ENCODE data around the gene FAM204A. TPM values are rescaled to one million over a fixed set of nuclear protein-coding genes. Genes with fewer than 3 reads are reported as not detected.

FAM204A gene
- polyA plus RNA-seq, 1 donor: 88.1 TPM

DNA sequence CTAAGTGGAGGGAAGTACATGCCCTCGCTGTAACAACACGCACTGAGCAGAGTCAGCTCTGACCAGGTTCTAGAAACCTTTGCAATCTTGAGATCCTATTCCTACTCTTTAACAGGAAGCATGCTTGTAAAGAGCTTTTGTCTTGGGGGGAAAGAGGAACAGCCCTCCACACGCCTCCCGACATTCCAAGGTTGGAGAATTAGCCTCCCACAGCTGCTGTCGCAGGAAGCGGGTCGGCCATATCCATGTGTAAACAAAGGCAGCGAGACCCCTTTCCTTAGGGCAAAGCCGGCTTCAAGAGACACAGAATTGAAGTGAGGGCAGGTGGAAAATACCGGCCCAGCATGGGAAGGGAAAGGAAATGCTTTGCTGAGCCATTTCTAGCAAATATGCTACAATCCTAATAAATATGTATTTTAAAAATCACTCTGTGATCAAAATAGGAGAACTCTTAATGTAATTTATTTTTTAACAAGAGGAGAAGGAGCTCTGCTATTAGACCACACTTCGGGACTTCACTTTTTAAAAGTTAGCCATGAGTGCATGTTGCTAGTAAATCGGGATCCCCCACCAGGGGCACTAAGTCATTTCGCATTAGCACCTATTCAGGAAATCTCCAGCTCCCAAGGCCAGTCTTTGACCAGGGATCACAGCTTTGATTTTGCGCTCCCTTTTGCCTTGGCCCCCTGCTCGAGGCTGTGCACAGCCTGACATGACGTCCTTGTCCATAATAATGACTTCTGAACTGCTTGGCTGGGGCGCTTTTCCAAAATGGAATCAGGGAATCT is 55.9 kb downstream of the FAM204A start:
- no peak for DNase-seq

DNA sequence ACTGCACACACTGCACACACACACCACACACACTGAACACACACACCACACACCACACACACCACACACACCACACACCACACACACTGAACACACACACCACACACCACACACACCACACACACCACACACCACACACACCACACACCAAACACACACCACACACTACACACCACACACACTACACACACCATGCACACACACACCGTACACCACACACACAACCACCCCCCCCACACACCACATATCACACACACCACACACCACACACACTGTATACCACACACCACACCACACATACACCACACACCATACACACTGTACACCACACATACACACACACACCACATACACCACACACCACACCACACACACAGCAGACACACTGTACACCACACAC is 59.5 kb downstream of the FAM204A start:
- no peak for DNase-seq

DNA sequence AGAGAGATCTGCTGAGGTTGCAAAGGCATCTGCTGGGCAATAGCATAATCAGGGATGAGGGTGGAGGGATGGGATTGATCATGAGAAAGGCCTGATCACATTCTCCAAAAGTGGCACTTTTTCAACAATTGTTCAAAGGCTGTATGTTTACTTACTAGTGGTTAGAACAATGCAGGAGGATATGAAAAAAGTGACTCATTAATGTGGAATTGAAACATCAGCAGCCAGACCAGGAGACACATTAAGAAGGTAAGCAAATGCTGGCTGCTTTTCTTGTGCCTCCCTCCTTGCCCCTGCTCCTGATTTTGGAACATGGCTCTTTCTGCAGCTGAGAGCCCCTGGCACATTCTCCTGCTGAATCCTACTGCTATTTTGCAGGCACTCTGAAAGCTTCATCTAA is 63.5 kb downstream of the FAM204A start:
- no peak for DNase-seq

DNA sequence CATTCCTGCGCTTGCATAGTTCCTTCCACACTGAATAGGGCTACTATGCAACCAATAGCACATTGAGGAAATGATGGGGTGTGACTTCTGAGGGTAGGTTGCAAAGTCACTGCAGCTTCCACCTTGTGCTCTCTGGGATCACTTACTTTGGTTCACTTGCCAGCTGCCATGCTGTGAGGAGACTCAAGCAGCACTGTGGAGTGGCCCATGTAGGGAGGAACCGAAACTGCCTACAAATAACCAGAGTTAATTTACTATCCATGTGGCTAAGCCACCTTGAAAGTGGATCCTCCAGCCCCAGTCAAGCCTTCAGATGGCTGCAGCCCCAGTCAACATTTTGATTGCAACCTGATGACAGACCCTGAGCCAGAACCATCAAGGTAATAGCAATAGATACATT is 64.3 kb downstream of the FAM204A start:
- DNase-seq: no peak

DNA sequence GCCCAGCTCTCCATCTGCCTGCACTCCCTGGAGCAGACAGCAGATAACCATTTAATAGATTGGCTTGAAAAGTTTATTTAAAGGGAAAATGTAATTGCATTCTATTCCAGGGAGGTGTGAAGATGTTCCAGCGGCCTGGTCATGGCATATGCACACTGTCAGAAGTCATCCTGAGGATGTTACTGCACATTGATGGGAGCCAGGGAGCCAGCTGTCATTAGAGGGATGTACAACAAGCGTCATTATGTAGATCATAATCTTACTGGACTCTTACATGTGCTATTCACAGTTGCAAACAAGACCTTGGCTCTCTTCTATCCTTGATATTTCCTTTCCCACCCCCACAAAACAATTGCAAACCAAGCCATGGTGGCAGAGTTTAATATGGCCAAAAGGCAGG is 65.4 kb downstream of the FAM204A start:
- no peak for DNase-seq

DNA sequence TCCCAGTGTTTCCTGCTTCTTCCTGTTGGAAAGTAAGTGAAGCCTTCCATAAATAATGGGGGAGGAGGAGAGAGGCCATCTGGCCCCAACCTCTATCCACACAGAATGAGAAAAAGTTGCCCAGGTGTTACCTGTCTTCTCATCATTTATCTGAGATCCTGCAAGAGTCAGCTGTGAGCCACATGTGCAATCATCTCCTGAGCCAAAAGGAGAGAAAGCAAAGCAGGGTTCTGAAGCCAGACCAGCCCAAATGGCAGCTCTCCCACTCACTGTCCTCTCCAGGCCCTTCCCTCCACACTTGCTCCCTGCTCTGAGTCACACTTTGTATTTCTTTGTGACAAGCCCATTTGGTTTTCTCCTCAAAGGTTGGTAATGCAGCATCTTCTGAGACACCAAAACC is 65.9 kb downstream of the FAM204A start:
- DNase-seq: no peak

DNA sequence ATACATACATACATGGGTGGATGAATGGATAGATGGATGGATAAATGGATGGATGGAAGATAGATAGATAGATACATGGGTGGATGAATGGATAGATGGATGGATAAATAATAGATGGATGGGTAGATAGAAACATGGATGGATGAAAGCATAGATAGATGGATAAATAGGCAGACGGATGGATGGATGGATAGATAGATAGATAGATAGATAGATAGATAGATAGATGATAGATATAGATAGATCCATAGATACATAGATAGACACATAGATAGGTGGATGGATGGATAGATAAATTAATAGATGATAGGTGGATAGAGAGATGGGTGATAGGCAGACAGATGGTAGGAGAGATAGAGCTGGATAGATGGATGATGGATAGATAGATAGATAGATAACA is 68.5 kb downstream of the FAM204A start:
- no peak for DNase-seq

DNA sequence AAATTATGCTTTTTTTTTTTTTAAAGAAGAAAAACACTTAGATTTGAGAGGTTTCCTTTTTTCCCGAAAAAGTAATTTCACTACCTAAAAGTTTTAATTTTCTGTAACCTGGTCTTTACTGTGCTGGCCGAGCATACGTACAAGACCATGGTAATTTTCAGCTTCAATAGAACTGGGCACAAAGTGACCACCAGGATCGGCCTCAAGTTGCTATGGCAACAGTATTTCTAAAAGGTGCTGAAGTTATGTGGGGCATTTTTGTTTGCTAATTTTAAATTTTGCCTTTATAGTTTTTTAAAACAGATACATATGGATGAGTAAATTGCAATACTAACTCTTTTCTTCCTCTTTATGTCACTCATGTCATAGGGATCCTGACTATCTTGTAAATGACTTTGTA is 69.4 kb downstream of the FAM204A start:
- no peak for DNase-seq

DNA sequence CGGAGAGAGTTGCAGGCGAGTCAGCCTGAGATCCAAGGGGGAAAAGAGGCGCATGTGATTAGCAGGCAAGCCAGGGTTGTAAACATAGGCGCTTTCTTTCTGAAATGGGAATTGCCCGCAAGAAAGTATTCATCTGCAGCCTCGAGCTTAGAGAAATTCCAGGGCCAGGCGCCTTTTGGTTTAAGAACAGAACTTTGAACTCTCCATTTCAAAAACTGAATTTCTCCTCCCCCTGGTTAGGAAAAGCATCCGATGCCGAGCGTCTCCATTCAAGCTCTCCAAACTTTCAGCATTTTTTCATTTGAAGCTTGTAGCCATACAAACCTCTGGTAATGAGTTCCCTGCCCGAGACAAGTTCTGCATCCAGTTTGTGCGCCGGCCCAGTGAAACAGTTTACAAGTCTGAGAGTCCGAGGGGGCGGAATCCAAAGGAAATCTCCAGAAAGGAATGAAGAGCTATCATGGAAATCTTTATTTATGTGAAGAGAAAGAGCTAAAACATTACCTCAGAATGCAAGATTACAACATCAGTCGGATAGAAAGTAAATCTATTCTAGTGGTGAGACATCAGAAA is 69.9 kb downstream of the FAM204A start:
- DNase-seq: peak; percentile 21

DNA sequence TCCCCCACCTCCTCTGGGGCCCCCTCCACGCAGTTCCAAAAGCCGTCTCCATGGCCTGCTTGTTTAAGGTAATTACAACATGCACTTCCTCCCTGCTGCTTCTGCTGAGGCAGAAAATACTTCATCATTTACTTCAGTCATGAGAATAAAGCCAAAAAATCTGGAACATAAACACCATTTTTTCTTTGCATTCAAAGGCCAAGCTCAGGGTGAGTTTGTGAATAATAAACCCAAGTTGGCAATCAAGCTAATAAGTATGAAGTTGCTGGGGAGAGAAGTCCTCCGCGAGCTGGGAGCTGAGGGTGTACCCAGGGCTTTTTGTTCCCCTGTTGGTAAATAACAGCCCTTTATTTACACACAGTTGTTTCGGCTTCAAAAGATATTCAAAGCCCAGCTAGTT is 70.5 kb downstream of the FAM204A start:
- DNase-seq: no peak

DNA sequence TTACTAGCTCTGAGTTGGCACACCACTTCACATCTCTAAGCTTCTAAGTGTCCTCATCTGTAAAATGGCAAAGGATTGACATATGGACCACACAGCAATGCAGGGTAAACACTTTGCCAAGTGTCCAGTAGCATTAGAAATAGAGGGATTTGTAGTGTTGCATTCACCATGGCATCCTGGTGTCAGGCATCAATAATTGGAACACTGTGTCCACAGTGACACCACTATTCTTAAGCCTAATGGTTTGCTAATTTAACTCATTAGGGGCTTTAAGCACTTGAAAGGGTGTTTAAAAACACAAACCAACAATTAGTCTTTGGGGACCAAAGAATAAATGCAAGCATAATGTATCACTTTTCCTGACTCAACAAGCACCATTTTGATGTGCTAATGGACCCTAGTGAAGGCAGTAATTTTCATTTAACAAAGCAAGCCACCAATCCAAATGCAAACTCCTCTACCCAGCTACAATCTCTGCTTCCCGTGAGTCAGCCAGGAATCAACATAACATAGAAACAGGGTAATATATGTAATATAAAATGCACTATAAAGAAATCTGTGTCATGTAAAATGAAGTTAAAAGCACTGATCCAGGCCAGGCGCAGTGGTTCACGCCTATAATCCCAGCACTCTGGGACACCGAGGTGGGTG is 75.9 kb downstream of the FAM204A start:
- DNase-seq: no peak

DNA sequence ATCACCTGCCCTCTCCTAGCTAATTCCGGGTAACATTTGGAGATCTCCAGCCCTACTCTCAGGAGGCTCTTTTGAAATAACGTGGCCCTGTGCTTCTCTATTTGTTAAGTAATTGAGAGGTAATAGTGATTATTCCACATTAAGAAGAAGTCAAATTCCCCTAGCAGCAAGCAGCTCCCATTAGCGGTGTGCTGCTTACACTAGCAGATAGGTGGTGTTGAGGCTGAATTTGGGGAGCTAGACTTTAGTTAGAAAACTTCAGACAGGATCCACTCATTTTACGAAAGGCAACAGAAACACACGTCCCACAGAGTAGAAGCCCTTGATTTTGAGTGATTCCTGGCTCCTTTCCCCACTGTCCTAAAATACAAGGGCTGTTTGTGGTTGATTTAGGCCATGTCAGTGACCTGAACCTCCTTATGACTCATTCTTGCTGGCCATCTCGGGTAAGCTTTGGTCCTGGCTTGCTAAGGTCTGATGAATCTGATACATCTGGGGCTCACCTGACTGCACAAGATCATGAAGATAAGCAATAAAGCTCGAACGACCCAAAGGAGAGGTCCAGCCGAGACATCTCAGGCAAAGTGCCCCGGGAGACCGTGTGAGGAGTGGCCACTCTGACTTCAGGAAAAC is 77.2 kb downstream of the FAM204A start:
- DNase-seq: no peak

DNA sequence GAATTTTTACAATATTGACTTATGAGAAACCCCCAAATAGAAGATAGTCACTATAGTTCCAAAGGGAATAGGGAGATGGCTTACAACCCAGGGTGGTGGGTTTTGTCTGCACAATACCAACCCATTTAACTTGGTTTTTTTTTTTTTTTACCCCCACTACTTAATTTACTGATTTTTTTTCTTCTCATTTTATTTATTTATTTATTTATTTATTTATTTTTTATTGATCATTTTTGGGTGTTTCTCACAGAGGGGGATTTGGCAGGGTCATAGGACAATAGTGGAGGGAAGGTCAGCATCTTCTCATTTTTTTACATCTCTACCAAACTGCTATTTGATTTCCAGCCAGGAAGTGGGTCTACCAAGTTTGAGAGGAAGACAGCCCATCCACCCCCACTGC is 77.9 kb downstream of the FAM204A start:
- no peak for DNase-seq

DNA sequence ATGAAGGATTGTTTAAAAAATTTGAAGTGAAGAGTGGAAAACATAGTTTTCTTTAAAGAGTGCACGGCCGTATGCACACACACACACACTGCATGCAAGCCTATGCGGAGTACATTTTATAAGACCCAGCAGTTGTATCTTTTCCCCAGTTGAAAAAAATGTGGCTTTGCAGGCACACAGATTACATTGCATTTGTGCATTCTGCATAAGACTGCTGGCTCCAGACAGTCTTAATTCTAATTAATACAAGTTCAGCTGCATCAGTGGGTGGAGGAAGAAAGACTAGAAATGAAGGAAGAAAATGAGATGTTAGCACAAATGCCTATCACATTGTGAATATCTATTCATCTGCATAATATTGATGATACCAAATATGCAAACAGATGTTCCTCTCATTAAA is 79.6 kb downstream of the FAM204A start:
- DNase-seq: no peak

DNA sequence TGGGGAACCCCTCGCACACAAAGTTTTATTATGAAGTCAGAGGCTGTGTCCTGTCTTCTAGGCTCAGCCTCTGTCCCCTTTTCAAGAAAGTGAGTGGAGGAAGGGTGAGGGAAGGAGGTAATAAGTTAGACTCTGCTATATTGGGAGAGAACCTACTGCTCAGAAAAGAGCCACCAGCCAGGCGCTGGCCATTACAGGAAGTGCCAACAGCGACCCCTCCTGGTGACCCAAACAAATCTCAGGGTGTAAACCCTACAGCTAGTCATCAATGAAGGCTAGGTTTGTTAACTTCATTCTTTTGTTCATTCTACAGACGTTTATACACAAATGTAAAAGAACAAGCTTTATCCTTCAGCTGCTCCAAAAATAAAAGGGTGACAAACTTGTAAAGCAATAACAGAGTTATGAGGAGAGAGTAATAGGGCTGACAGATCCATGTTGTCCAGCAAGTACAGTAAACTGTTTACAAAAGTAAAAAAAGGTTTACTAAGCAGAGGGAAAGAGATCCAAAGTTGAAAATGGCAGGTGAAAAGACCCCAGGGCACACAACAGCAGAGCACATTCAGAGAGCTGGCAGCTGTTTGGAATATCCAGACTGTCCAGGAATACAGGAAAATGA is 82.7 kb downstream of the FAM204A start:
- no peak for DNase-seq

DNA sequence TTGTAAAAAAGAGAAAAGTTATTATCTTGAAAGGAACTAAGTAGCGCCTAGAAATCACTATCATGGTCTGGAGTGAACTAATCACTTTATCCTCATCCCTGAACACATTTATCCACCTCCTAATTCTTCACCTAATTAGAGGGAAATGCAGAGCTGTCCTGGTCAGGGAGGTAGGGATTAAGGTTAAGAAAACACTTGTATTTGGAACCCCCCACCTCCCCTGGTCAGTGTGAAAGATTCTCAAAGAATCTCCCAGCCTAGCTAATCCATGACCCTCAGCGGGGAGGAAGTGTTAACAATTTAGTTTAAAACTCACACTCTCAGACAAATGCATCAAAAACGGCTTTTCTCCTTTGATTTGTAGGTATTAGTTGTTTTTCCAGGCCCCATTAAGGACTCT is 83.8 kb downstream of the FAM204A start:
- DNase-seq: no peak

DNA sequence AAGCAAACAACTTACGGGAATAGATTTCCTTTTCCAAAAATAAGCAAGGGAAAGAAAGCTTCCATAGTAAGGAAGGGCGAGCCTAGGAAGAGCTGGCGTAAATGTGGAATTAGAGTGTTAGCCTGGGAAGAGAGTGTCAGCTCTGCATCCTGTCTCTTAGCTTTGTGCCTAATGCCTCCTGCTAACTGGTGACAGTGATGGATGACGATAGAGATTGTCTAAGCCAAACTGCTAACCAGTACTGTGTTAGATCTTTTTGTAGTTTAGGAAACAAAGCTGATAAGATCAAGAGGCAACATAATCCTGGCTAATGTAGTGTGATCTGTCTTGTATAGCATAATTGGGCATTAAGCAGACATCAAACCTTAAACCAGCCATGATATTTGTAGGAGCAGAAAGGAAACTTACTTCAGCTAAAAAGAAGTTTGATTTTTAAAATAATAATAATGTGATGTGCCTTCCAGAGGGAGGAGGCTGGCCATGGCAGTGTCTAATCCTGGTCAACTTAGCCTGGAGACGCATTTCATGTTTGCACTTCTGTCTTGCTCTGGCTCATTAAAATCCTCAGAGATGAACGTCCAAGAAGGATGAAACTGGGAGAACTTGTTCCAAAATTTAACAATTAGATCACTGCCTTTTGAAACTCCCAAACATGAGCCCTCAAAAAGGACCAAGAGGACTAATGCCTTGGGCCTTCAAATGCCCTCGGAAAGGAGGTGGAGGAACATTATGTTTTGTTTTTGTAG is 85.1 kb downstream of the FAM204A start:
- no peak for DNase-seq

DNA sequence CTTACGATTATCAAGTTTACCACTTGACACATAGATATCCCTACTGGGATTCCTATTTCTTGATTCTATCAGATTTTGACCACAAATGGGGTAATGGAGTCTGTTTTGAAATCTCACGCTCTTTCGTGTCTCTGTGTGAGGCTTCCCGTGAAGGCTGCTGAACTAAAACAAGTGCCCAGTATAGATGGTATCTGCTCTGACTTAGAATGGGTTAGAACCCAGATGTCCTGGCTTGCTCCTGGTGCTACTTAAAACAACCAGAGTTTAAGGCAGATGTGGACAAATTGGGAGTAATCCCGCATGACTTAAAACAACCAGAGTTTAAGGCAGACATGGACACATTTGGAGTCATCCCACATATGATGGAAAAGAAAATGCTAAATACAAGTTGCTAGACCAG is 85.9 kb downstream of the FAM204A start:
- DNase-seq: no peak

DNA sequence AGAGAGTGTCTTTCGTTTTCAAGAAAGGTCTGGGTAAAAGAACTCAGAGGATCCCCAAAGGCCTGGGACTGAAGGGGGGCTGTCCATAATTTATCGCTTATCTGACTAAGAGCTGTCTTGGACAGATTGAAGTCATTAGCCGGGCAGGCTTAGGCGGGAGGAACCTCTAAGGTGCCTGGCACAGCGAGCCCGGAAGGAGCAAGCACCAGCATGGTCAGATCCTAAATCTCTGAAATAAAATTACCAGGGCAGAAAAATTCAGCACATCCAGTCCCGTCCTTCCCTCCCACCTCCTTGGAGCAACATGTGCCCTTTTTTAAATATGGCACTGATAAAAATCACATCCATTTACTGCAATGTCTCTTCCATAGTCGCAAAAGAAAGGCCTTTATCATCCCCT is 86.8 kb downstream of the FAM204A start:
- DNase-seq: no peak

DNA sequence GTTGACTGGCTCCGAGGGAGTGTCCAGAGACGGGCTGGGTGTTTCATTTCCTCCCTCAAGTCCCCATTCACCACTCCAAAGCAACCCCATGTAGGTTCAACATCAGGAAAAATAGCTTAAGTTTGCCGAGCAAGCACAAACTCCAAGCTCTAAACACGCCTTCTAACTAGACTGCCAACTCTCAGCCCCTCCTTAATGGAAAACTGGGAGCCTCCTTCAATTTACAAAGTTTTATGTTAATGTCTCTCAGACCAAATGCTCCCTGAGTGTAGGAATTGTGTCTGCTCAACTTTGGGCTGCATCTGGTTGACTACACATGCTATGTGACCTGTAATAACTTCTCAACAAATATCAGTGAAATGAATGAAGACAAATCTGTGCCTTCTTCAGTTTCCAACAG is 87.5 kb downstream of the FAM204A start:
- no peak for DNase-seq

DNA sequence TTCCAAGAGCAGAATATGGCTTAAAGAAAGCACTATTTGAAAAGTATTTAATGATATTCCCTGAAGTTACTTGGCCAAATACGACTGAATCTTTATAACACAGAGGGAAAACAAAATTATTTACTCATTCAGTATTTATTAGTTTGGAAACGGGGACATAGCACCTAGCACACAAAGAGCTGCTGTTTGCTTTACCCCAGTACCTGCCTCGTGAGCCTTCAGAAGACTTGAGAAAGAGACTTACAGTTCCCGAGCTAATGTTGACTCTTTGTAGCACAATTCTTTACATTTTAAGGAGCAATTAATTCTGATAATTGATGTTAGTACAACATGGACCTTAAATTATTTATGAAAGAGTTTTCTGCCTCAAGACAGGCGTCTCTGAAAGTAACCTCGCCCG is 88.7 kb downstream of the FAM204A start:
- no peak for DNase-seq

DNA sequence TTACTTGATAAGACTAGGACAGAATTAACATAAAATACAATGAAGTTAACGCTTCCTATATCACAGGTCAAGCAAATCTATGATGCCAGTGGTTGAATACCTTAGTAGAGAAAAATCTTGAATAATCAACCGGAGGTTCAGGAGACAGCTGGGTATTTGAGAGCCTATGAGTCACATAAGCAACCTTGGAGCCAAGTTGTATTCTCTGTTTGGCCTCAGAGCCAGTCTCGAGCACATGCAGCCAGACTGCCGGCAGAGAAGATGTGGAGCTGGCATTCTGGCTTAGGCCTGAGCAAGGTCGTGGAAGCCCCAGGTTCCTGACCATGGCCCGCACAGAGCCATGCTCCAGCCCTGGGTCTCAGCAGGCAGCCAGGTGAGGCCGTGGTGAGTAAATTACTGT is 90.3 kb downstream of the FAM204A start:
- DNase-seq: no peak

Measured in left kidney (tissue), 2 donors.